Fibroblast of skin of abdomen (primary cell): ENCODE results near the gene PGBD5.

Source experiments
- DNase-seq: peaks from one replicate; pipeline ENCODE4 v3.0.0-alpha.2; 2013

The PGBD5 gene

DNA sequence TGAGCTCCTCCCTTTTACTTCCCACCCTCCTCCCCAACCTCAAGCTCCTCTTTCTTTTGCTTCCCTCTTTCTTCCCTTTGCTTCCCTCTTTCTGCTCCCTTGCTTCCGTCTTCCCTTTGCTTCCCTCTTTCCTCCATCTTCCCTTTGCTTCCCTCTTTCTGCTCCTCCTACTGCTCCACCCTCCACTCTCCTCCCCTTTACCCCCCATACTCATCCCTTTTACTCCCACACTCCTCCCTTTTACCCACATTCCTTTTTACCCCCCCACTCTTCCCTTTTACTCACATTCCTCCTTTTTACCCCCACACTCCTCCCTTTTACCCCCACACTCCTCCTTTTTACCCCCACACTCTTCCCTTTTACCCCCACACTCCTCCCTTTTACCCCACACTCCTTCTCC, 30.2 kb downstream of the PGBD5 start:
- DNase-seq = no peak

DNA sequence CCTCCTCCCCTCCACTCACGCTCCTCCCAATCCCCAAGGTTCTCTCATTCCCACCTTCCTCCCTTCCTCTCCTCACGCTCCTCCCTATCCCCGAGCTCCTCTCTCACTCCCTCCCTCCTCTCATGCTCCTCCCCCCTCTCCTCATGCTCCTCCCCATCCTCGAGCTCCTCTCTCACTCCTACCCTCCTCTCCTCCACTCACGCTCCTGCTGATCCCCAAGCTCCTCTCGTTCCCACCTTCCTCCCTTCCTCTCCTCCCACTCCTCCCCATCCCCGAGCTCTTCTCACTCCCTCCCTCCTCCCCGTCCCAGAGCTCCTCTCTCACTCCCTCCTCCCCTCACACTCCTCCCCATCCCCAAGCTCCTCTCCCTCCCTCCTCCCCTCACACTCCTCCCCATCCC, 31.4 kb downstream of the PGBD5 start:
- no peak for DNase-seq

DNA sequence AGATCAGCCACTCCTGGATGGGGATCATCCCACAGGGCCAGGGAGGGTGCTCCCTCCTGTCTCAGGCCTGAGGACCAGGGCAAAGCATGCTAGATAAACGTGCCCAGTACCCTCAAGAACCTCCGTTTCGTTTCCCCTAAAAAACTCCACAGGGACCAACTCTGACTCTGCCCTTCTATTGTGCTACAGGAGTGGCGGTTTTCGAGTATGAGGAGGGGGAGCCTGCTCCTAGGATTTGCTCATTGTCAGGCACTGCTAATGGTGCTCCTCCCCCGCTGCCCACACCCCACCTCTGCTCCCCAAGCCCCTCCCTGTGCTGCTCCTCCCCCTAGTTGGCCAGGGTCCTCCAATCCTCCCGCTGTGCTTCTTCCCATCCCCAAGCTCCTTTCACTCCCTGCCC, 32.0 kb downstream of the PGBD5 start:
- DNase-seq = no peak

DNA sequence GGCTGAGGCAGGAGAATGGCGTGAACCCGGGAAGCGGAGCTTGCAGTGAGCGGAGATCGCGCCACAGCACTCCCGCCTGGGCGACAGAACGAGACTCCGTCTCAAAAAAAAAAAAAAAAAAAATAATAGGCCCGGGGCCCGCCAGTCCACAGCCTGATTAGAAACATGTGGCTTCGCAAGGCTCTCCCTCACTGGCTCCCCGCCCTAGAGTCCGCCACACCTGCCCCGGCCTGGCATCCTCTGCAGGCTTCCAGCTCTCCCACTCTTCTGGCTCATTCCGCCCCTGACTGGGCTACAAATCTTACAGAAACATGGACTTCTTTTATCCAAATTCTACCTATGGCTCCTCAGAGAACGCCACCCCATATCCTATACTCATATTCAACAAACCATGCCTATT, 32.4 kb downstream of the PGBD5 start:
- DNase-seq = no peak

DNA sequence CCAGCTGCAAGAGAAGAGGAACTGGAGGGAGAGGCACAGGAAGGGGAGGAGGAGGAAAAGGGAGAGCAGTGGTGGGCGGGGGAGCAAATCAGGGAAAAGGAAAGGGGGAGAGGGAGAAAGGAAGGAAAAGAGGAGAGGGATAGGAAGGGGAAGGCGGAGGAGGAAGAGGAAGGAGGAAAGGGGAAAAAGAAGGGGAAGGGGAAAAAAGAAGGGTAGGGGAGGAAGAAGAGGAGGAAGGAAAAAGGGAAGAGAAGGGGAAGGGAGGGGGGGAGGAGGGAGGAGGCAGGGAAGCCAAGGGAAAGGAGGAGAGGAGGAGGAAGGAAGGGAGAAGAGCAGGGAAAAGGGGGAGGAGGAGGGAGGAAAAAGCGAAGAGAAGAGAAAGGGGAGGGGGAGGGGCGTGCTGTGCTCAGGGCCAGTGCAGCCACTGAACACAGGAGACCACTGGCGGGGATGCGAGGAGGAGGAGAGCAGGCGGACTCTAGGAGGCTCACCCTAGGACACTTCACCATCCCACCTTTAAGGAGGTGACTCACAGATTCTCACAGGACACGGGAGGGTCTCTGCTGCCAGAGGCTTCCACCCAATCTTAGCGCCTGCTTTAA, 33.1 kb downstream of the PGBD5 start:
- DNase-seq = no peak

DNA sequence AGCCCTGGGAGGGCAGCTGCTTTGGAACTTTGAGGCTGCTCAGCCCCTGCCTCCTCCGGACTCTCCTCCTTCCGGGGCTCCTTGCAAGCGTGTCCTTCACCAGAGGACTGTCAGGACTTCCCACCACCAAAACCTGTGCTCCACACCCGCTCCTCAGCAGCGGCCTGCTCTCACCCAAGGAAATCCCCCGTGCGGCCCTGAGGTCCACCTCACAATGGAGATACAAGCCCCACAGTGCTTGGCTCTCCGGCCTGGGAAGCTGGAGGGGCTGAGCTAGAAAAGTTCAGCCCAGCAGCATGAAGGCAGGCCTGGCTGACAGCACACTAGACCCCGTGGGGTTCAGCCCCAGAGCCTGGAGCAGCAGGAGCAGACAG, 33.6 kb downstream of the PGBD5 start:
- no peak for DNase-seq

DNA sequence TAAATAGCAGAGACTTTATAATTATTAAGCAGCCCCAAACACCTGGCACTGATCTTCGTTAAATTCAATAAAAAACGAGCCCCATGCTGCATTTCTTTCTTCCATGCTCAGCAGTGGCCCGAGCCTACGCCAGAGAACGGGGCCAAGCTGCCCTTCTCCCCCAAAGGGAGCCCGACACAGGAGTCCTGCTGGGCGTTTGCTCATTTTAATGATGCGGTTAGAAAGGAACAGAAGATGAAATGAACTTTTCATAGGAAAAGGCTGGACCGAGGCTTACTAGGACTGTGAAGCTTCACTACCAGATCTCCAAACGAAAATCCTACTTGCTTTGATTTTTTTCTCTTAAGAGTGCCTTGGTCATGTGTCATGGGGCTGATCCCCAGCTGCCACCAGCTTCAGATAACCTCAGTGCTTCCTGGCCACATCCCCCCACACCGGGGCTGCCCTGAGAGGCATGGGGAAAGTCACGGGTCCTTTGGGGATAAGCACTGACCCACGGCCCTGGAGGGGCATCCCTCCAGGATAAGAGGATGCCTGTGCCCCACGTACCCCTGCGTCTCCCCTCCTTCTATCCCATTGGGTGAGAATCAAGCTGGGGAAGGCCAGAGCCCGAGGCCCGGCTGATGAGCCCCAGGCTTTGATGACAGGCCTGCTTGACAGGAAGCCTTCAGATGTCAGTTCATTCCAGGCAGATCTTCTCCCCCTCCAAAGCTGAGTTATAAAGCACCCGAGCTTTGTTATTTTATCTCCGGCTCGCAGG, 34.2 kb downstream of the PGBD5 start:
- no peak for DNase-seq

DNA sequence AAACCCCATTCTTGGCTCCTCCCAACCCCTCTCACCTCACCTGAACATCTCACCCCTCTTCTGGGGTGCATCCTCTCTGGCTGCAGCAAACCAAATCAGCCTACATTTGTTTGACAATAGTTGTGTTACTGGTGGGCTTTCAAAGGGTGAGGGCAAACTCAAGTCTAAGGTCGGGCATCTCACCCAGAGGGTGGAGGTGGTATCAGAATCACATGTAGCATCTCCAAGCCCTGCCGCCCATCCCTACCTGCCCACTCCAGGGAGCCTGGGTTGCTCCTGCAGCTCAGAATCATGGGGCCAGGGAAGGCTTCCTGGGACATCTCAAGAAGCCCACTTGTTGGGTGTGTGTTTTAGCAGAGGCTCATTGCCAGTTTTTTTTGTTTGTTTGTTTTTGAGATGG, 35.8 kb downstream of the PGBD5 start:
- no peak for DNase-seq

DNA sequence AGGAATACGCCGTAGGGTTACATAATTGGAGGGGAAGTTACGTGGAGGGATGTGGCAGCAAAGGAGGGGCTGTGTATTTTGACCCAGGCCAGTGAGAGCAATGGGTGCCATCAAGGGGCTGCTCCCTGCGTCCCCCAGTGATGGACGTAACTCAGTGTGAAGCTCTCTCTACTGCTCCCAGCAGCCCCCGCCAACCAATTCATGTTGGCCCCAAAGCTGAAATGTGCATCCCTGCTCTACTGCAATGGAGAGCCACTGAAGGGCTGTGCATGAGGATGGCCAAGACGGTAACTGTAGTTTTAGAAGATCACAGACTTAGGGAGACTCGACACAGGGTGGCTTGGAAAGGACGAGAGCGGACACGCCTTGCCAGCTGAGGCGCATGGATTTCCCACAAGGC, 38.3 kb downstream of the PGBD5 start:
- no peak for DNase-seq

DNA sequence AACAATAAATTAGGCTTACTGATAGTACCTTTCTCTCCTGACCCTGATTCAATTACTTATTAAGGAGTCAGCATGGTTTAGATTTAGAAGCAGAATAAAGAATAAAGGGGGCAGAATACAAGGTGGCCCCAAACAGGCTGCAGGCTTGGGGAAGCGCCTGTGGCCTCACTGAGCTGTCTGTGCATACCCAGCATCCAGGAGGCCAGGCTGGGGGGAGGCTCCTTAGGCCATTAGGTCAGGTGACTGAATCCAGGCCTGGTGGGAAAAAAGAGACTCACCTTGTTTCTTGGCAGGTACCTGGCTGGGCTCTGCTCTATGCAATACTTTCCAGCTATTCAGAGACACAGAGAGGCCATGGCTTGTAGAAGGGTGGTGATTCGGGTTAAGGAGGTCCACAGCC, 38.8 kb downstream of the PGBD5 start:
- DNase-seq = no peak

DNA sequence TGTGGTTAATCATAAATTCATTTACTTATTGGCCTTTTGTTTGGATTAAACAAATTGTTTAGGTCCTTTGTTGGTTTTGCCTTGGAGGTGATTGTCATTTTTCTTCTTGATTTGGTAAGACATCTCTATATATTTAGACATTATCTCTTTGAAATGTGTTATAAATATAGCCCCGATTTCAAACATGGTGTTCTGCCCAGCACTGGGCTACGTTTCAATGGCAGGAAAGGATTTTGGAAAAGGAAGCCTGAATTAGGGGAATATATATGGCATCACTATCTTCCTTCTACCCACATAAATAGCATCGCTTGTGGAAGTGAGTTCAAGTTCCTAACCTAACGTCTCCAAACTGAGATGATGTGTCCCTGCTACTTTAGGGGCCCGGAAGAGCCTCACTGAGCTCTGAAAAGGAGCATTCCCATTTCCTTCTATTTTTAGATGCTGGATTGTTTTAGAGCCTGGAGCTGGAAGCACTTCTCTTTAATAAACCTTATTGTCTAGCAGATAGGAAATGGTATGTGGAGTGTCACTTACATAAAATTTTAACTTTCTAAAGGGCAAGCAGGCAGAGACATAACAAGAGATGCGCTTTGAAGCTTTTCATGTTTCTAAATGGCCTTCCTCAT, 39.4 kb downstream of the PGBD5 start:
- DNase-seq = no peak

DNA sequence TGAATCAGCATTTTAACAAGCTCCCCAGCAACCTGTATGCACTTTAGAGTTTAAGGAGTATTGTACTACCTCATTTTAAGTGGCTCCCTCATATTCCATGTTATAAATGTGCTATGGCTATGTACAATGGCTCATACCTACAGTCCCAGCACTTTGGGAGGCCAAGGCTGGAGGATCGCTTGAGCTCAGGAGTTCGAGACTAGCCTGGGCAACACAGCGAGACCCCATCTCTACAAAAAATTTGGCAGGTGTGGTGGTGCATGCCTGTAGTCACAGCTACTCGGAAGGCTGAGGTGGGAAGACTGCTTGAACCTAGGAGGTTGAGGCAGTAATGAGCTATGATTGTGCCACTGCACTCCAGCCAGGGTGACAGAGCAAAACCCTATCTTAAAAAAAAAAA, 40.2 kb downstream of the PGBD5 start:
- DNase-seq = no peak

DNA sequence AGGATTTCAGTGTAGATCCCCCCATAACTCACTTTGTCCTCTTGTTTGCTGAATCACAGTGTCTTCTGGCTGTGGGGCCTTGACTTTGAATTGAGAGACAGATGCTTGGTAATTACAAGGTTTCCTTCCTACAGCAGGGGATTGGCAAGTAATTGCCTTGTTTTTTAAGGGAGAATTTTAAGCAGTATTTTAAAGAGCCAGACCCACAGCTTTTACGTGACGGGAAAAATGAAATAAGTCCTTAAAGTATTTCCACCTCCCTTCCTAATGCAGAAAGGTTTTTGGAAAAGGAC, 41.0 kb downstream of the PGBD5 start:
- no peak for DNase-seq

DNA sequence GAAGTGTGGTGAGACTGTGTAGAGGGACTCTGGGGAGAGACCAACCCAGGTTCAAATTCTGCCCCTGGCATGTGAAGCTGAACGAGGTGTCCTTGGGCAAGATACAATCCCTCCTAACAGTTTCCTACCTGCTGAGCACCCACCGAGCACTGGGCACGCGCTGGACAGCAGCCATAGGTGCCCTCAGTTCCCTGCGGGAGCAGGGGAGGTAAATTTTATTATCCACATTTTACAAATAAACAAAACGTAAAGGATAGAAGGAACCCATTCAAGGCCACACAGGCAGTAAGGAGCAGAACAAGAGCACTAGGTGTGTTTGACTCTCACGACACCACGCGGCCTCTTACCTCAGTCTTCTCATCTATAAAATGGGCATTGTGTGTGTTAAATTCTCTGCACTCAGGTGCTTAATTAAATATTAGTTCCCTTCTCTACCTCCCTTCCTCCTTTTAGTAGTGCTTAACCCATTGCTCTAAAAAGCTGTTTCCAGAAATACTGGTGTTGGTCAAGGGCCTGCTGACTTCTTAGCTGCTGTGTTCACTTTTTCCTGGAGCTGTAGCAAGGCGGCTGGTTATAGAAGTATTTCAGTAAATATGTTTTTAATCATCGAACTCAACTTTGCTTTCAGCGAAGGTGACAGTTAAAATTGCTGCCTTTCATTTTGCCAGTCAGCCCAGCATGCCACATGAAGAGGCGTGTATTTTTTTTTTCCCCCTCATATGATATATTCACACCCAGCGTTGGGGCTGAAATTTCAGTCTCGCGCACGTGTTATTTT, 41.6 kb downstream of the PGBD5 start:
- no peak for DNase-seq

DNA sequence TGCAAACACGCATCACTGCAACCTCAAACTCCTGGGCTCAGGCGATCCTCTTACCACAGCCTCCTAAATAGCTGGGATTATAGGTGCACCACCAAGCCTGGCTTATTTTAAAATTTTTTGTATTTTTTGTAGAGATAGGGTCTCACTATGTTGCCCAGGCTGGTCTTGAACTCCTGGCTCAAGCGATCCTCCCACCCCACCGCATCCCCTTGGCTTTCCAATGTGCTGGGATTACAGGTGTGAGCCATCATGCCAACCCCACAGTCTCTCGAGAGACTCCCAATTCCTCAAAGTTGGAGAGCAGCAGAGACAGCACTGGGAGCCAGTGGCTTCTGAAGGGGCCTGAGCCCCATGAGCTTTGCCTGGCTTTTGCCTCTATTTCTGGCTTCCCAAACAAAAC, 42.7 kb downstream of the PGBD5 start:
- no peak for DNase-seq

DNA sequence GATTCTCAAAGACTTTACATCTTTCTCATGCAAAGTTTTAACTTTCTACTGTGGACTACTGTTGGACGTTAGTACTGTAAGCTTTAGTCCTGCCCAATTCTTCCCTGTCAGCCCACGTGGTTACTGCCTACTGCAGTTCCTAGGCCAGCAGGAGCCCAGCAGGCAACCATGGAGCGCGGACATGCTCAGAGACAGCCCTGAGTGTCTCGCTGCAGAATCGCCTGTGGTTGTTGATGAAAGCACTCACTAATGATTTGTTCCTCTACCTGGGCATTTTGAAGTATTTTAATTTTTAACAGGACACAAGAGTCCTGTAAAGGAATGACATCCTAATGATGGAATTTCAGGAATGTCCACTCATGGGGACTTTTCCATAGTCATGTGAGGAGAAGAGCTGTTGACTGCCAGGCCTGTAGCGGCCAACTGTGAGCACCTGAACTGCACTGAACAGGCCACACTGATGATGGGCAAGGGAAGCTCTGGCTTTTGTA, 44.1 kb downstream of the PGBD5 start:
- no peak for DNase-seq

DNA sequence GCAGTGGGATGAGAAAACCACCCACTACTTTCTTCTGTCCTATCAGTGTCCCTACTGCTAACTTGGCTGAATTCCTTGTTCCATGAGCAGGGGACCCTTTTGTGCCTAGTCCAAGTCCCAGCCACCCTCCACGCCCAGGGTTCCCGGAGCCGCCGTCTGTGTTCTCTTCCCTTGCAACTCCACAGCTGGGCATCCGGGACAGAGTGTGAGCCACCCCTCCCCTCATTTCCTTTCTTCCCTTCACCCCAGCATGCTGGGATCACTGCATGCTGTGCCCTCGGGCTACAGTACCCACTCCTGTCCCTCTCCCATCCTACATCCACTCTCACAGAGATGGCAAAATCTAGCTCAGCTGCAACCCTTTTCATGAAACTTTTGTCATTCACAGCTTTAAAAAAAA, 44.5 kb downstream of the PGBD5 start:
- no peak for DNase-seq

DNA sequence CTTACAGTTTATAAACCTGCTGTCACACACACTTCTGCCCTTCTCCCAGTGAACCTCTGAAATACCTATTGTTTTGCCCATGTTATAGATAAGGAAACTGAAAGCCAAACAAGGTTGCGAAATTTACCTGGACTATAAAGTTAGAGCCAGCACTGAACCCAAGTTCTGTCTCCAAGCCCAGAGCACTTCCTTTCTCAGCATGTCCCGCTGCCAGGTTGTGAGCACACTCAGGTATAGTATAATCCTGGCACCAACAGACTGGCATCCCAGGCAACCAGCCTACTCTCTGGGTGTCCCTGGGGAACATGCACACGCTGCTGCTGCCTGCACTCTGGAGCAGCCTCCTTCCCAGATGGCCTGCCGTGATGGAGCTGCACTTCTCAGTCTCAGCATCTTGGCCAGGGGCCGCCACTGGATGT, 45.1 kb downstream of the PGBD5 start:
- DNase-seq = no peak

DNA sequence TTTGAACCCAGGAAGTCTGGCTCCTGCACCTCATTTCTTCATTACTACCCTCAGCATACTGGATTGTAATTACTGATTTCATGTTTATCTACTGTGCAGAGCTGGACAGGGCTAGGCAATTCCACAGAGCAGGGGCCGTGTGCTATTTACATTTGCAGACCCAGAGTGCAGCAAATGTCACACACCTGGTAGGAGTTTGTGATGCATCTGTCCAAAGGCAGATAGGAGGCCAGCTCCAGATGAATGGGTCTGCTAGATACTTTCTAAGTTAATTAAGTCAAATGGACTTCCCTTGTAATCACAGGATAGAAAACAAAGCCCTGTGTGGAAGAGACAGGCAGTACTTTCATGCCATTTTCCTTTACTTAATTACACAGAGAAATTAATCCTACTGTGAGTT, 46.2 kb downstream of the PGBD5 start:
- DNase-seq = no peak

DNA sequence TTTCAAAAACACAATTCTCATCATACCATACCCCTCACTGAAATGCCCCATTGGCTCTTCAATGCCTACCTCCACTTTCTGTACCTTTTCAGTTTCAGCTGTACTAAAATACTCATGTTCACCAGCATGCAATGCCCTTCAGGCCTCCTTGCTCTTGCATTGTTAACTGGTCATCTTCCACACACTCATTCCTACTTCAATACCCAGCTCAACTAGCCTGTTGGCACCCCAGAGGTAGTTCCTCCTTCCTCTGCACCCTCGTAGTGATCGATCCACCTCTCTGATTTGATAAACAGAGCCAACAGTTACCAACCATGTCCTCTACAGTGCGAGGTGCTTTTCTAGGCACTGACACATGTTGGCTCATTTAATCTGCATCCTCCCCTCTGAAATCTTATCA, 46.7 kb downstream of the PGBD5 start:
- DNase-seq = no peak

DNA sequence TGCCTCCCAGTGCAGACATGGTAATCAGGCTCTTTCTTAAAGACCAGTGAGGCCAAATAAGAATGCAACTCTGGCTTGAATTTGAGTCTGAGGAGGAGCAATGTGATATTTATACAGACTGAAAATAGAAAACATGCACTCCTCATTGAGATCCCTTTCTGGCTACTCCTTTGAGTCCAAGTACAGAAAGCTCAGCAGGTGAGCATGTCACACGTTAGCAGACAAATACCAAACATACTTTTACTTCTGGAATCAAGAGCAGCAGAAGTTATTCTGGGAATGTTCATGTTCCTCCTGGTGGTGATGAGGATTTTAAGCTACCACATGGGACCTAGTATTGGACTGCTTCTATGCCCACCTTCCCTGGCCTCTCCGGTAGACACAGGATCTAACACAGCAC, 48.3 kb downstream of the PGBD5 start:
- DNase-seq = no peak

DNA sequence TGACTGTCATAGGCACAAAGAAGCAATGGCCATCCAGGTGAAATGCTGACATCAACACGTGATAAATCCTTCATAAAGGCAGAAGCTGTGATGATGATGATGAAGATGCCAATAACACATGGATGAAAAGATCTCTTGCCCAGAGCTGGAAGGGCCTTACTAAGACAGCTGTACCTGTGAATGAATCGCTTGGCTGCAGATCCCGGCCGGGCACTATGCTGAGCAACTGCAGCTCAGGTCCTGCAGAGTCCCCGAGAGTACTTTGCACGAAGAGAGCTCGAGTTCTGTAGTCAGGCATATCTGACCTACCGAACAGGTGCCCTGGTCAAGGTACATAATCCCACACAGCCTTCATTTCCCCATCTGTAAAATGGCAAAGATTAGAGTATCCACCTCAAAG, 48.8 kb downstream of the PGBD5 start:
- DNase-seq = no peak

DNA sequence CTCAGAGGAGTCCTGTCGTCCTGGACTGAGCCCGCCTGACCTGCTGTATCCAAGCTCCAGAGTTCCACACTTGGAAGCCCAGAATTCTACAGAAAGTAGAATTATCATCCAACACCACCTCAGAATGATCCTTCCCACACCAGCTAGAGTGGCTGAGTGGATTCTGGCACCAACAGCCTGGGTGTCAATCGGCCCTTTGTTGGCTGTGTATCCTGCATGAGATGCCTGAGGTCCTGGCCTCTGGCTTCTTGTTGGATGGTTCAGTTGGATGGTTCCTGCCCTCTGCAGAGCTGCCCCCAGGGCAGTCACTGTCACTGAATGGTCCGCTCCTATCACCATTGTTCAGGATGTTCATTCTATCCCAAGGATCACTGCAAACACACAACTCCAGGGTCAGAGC, 49.8 kb downstream of the PGBD5 start:
- DNase-seq = no peak

DNA sequence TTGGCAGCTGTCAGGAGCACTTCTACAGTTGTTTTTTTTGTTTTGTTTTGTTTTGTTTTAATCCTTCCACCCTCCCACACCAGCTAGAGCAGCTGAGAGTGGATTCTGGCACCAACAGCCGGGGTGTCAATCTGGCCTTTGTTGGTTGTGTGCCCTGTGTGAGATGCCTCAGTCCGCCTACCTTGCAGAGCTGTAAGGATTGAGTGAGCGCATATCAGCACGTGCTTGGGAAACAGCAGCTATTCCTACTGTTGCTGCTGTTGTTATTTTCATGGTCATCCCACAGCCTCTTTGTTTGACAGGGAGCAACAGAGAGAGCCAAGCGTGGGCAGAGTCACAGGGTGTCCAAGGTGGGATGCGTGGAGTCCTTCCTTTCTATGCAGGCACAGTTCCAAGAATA, 50.4 kb downstream of the PGBD5 start:
- DNase-seq = no peak
